RWPE1 (cell line): ENCODE data around the gene ASCC2.

Experiments used
- CTCF ChIA-PET: fragments of 350-600 bp; sonication (Branson Sonifier 250); formaldehyde crosslinking; extraction: SDS; loops from one replicate; lab custom pipeline; 2021; lab: Yijun Ruan, JAX
- POLR2A ChIA-PET: fragments of 400-600 bp; formaldehyde crosslinking; extraction: SDS; loops from one replicate; lab custom pipeline; 2020; ENCODE audit warnings: antibody characterized with exemption; ENCODE audit not compliant: low non-redundant PET; lab: Yijun Ruan, JAX
- DNase-seq: peaks from one replicate; pipeline ENCODE4 v3.0.0; 2012; ENCODE audit warnings: low spot score
- H3K27ac ChIP-seq: fragments of 450-650 bp; 2 replicates; pipeline ENCODE4 v1.5.1; 2017
- TF ChIP-seq, protein P1 (sequence below): fragments of 450-650 bp; conservative IDR thresholded peaks from 2 replicates; pipeline ENCODE4 v1.5.1; 2017; ENCODE audit warnings: low read depth, mild to moderate bottlenecking

The ASCC2 gene

DNA sequence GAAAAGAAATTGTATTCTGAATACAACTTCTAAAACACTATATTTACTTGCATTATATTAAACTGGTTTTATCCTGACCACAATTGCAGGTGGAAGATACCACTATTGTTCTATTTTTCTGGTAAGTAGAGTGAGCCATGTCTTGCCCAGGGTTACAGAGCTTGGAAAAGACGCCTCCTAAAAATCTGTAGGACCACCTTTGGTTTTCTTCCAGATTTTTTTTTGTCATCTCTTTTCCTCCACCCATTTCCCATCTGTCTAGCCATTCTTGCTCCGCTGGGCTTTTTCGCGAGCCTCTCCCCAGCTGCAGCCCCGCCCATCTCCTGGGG, 44.6 kb upstream of the ASCC2 start:
- TF ChIP-seq, protein P1, sequence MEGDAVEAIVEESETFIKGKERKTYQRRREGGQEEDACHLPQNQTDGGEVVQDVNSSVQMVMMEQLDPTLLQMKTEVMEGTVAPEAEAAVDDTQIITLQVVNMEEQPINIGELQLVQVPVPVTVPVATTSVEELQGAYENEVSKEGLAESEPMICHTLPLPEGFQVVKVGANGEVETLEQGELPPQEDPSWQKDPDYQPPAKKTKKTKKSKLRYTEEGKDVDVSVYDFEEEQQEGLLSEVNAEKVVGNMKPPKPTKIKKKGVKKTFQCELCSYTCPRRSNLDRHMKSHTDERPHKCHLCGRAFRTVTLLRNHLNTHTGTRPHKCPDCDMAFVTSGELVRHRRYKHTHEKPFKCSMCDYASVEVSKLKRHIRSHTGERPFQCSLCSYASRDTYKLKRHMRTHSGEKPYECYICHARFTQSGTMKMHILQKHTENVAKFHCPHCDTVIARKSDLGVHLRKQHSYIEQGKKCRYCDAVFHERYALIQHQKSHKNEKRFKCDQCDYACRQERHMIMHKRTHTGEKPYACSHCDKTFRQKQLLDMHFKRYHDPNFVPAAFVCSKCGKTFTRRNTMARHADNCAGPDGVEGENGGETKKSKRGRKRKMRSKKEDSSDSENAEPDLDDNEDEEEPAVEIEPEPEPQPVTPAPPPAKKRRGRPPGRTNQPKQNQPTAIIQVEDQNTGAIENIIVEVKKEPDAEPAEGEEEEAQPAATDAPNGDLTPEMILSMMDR: no peak
- DNase-seq: peak; percentile 59
- ChIA-PET POLR2A (interaction anchor here (1.0 kb wide), 1 partner anchor 78 kb away, joined by 7 read pairs; no protein-coding TSS in a partner anchor), CTCF (no interaction called here)
- peak overlapping the region; percentile 88 for H3K27ac ChIP-seq

DNA sequence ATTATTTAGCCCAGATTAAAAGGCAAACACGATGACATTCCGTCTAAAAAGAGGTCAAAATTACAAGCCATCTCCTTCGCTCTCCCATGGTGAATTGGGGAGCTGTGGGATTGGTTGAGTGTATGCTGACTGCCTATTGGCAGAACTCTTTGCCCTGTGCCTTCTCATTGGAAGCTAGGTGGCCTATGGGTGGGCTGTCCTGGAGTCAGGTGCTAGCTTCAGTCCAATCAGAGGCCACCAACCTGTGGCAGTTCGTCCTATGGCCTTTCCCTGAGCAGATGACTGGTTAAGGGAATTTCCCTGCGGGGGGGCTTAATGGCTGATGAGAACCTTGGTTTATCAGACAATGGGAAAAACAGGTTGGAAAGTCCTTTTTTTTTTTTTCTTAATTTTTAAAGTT, 41.7 kb upstream of the ASCC2 start:
- no peak overlapping the region for H3K27ac ChIP-seq
- POLR2A ChIA-PET: no interaction called here
- TF ChIP-seq, protein P1: no peak
- CTCF ChIA-PET: interaction anchor here (0.6 kb wide), 1 partner anchor 9 kb away, joined by 4 read pairs; no protein-coding TSS in a partner anchor
- peak; percentile 5 for DNase-seq

DNA sequence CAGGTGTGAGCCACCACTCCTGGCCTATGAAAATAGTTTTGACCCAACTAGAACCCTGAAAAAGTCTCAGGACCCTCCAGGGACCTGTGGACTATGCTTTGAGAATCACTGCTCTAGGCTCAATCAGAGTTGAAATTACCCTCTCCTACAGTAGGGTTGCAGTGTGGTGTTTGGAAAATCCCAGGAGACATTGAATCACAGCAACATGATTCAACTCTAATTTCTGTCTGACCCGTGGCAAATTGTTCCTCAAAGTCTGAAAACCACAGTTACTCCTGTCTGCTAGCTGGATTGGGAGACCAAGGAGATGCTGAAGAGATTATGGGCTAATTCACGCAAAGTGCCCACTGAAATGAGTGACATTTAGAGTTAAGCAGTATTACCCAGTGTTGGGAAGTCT, 39.5 kb upstream of the ASCC2 start:
- no peak for DNase-seq
- TF ChIP-seq, protein P1: no peak
- no peak overlapping the region for H3K27ac ChIP-seq
- ChIA-PET POLR2A (no interaction called here), CTCF (no interaction called here)

DNA sequence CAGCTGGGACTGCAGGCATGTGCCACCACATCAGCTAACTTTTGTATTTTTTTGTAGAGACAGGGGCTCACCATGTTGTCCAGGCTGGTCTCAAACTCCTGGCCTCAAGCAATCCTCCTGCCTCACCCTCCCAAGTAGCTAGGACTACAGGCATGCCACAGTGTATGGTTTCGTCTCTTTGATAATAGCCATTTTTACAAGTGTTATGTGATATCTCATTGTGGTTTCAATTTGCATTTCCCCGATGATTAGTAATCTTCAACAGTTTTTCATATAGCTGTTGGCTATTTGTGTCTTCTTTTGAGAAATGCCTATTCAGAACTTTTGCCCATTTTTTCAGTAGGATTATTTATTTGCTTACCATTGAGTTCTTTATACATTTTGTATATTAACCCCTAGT, 35.9 kb upstream of the ASCC2 start:
- no peak overlapping the region for H3K27ac ChIP-seq
- ChIA-PET POLR2A (no interaction called here), CTCF (interaction anchor here (0.6 kb wide), 1 partner anchor 12 kb away, joined by 3 read pairs; no protein-coding TSS in a partner anchor)
- DNase-seq: no peak
- TF ChIP-seq, protein P1: no peak

DNA sequence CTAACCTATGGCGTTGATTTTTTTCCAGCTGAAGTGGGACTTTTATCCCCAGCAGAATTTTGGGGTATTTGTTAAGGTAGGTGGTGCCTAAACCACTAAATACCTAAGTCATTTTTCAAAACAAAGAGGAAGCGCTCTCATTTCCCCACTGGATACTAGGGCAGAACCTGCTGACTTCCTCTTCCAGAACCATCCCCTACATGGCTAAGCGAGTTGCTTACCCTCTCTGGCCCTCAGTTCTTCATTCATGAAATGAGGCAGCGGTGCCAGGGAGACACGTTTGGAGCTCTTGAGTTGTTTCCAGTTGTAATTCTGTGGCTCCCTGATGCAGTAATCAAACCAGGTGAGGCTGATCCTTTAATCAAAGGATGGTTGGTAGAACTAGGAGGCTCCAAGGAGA, 34.9 kb upstream of the ASCC2 start:
- POLR2A ChIA-PET: no interaction called here
- CTCF ChIA-PET: no interaction called here
- TF ChIP-seq, protein P1: no peak
- H3K27ac ChIP-seq: no peak overlapping the region
- DNase-seq: no peak

DNA sequence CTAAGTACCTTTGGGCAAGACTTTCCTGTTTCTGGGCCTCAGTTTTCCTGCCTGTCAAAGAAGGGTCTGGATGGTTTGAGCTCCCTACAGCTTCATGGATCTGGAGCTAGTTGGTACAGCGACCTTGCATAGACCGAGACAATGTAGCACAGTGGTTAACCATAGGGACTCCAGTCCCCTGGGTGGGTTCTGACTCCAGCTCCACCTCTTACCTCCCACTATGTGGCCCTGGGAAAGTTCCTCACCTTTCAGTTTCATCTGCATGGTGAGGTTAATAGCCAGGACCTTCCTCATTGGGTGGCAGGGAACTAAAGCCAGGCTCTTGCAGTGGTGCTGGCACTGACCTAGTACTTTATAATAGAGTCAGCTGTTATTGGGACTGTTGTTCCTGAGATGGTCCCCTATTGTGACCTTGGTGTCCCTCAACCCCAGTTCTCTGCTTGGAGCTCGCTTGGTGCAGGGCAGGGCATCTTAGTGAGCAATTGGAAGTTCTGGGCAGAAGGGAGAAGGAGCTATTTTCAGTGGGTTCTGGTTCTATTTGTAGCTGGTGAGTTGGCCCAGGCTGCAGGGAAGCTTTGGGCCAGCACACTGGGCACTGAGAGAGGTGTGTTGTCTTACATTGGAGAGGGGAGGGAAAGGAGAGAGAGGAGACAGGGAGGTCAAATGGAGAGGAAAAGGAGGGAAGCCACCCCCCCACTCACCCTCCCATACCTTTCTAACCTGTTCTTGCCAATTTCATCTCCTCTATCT, 34.2 kb upstream of the ASCC2 start:
- ChIA-PET CTCF (no interaction called here), POLR2A (no interaction called here)
- H3K27ac ChIP-seq: no peak overlapping the region
- no peak for DNase-seq
- TF ChIP-seq, protein P1: no peak
